ENCODE results near the gene LRRC3. TPM values are rescaled to one million over a fixed set of nuclear protein-coding genes. Genes with fewer than 3 reads are reported as not detected.
A peak's percentile ranks its signal among the peaks of the same experiment; 100 is the strongest.

The LRRC3 gene
- total RNA-seq, 3 donors from 2014 or later (not counting 1 experiment from before 2014, with no cell fraction given), result 0.36 to 0.50 (median 0.38) TPM

DNA sequence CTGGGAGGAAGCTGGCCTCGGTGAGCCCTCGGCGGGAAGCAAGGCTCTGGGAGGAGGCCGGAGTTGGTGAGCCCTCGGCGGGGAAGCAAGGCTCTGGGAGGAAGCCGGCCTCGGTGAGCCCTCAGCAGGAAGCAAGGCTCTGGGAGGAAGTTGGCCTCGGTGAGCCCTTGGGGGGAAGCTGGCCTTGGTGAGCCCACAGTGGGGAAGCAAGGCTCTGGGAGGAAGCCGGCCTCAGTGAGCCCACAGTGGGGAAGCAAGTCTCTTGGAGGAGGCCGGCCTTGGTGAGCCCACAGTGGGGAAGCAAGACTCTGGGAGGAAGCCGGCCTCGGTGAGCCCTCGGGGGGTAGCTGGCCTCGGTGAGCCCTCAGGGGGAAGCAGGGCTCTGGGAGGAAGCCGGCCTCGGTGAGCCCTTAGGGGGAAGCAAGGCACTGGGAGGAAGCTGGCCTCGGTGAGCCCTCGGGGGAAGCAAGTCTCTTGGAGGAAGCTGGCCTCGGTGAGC is 48.6 kb downstream of the LRRC3 start:
- no peak overlapping the region for H3K27ac ChIP-seq (ENCODE audit: low read length)
- TF ChIP-seq, protein P1, sequence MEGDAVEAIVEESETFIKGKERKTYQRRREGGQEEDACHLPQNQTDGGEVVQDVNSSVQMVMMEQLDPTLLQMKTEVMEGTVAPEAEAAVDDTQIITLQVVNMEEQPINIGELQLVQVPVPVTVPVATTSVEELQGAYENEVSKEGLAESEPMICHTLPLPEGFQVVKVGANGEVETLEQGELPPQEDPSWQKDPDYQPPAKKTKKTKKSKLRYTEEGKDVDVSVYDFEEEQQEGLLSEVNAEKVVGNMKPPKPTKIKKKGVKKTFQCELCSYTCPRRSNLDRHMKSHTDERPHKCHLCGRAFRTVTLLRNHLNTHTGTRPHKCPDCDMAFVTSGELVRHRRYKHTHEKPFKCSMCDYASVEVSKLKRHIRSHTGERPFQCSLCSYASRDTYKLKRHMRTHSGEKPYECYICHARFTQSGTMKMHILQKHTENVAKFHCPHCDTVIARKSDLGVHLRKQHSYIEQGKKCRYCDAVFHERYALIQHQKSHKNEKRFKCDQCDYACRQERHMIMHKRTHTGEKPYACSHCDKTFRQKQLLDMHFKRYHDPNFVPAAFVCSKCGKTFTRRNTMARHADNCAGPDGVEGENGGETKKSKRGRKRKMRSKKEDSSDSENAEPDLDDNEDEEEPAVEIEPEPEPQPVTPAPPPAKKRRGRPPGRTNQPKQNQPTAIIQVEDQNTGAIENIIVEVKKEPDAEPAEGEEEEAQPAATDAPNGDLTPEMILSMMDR (IDR thresholded peaks at IDR 0.05), result no peak

DNA sequence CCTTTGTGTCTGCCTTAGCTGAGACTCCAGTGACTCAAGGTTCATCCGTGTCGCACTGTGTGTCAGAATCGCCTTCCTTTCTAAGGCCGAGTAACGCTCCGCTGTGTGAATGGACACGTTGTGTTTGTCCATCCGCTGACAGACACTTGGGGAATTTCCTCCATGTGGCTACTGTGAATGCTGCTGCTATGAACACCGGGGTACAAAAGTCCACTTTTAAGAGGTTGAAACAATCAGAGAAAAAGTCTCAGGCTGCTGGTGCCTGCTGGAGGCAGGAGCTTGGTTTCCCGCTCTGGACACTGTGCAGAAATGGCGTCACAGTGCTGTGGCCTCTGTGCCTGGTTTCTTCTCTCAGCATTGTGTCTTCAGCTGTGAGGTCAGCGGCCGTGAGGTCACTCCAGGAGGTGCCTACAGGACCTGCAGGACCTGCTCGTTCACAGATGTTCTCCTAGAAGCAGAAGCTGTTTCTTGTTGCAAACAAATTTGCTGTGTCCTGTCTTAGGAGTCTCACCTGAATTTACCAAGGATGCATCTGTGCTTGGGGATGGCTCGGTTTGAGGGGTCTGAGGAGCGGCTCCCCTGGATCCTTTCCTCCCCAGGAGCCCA is 50.5 kb downstream of the LRRC3 start:
- Mint-ChIP-seq H3K36me3 (no peaks in the 10 kb centered on the region), H3K27me3 (ENCODE audit: low read depth in 2 of 2) (peaks cover 0 to 3% of the 10 kb centered on the region in 2 donors), H3K27ac (no peak overlapping the region), H3K4me3 (no peak overlapping the region), H3K9me3 (no peaks in the 10 kb centered on the region), H3K4me1 (peaks cover 0 to 6% of the 10 kb centered on the region in 2 donors)
- ATAC-seq (no peak), DNase-seq (no peak)
- WGBS (ENCODE audit: insufficient coverage), result 88% methylated on average over 16 of the region's 16 CpGs
- TF ChIP-seq, protein P1 (IDR thresholded peaks at IDR 0.05), result no peak
- intact Hi-C loops (cut with micrococcal nuclease), result no loop called here
- H3K27ac ChIP-seq (ENCODE audit: low read length), result no peak overlapping the region
- no peak overlapping the region for H3K4me3 ChIP-seq (ENCODE audit: low read length)
- no peaks in the 10 kb centered on the region for H3K27me3 ChIP-seq (ENCODE audit: control insufficient read depth, insufficient read depth, low read length)
- peaks cover 17% of the 10 kb centered on the region for H3K4me1 ChIP-seq (ENCODE audit: control insufficient read depth, insufficient read depth, low read length)
- no peaks in the 10 kb centered on the region for H3K36me3 ChIP-seq (ENCODE audit: control insufficient read depth, insufficient read depth, low read length)
- no peaks in the 10 kb centered on the region for H3K9me3 ChIP-seq (ENCODE audit: control insufficient read depth, insufficient read depth, low read length)

More for the DNA sequence above, 48.6 kb downstream of the LRRC3 start:
- H3K4me1 Mint-ChIP-seq, result peaks cover 0 to 6% of the 10 kb centered on the region in 2 donors
- DNase-seq (peak in 1 of 2 donors; percentile 18), ATAC-seq (no peak)
- H3K4me3 Mint-ChIP-seq, result no peak overlapping the region
- 19% methylated on average over 20 of the region's 20 CpGs for WGBS (ENCODE audit: insufficient coverage)
- no peak overlapping the region for H3K27ac Mint-ChIP-seq
- no peaks in the 10 kb centered on the region for H3K36me3 Mint-ChIP-seq
- Histone ChIP-seq H3K4me1 (ENCODE audit: control insufficient read depth, insufficient read depth, low read length) (peaks cover 6% of the 10 kb centered on the region), H3K4me3 (ENCODE audit: low read length) (no peak overlapping the region), H3K36me3 (ENCODE audit: control insufficient read depth, insufficient read depth, low read length) (no peaks in the 10 kb centered on the region), H3K9me3 (ENCODE audit: control insufficient read depth, insufficient read depth, low read length) (no peaks in the 10 kb centered on the region), H3K27me3 (ENCODE audit: control insufficient read depth, insufficient read depth, low read length) (no peaks in the 10 kb centered on the region)
- H3K27me3 Mint-ChIP-seq (ENCODE audit: low read depth in 2 of 2), result no peaks in the 10 kb centered on the region
- no peaks in the 10 kb centered on the region for H3K9me3 Mint-ChIP-seq
- intact Hi-C loops (cut with micrococcal nuclease), result no loop called here

DNA sequence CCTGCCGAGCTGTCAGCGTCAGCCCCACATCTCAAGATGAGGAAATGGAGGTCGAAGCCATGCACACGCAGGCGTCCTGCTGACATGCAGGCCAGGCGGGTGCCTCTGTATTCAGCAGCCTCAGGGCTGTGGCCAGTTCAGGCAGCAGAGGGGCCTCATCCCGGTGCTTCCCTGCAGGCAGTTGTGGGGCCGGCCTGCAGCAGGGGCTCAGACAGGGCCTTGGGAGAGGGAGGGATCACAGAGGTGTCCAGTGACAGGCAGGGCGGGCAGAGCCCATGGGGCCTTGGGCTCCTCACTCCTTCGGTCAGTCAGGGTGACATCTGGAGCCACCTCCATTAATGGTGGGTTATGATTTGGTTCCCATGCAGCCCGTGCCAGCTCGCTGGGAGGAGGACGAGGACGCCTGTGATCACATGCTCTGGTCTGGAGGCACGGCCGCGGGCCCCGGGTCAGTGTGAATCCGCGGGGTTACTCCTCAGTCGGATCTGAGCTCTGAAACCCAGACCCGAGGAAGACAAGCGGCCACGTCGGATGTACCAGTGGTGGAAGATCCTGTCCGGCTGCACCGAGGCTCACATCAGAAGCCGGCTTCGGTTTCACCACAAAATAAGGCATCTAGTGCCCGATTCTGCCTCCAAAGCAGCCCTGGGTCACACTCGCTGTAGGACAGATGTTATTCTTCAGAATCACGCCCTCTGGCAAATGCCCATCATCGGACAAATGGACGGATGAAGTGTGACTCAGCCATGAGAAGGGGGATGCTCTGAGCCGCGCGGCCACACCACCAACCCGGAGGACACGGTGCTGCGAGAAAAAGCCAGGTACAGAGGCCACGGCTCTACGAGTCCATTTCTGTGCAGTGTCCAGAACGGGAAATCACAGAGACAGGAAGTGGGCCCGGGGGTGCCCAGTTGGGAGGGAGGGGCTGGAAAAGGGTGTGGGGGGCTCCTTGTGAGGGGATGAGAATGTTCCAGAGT is 51.3 kb downstream of the LRRC3 start:
- Histone ChIP-seq H3K36me3 (ENCODE audit: control insufficient read depth, insufficient read depth, low read length) (no peaks in the 10 kb centered on the region), H3K27me3 (ENCODE audit: control insufficient read depth, insufficient read depth, low read length) (no peaks in the 10 kb centered on the region), H3K4me1 (ENCODE audit: control insufficient read depth, insufficient read depth, low read length) (peaks cover 20% of the 10 kb centered on the region), H3K4me3 (ENCODE audit: low read length) (no peak overlapping the region), H3K27ac (ENCODE audit: low read length) (no peak overlapping the region), H3K9me3 (ENCODE audit: control insufficient read depth, insufficient read depth, low read length) (no peaks in the 10 kb centered on the region)
- H3K4me1 Mint-ChIP-seq, result peaks cover 0 to 6% of the 10 kb centered on the region in 2 donors
- DNase-seq, result no peak
- peaks cover 0 to 3% of the 10 kb centered on the region in 2 donors for H3K27me3 Mint-ChIP-seq (ENCODE audit: low read depth in 2 of 2)
- H3K4me3 Mint-ChIP-seq, result no peak overlapping the region
- no peak for ATAC-seq
- no peak overlapping the region for H3K27ac Mint-ChIP-seq
- H3K9me3 Mint-ChIP-seq, result no peaks in the 10 kb centered on the region
- intact Hi-C loops (cut with micrococcal nuclease), result no loop called here
- no peaks in the 10 kb centered on the region for H3K36me3 Mint-ChIP-seq
- 87% methylated on average over 44 of the region's 44 CpGs for whole genome bisulfite sequencing (ENCODE audit: insufficient coverage)
- TF ChIP-seq, protein P1 (IDR thresholded peaks at IDR 0.05), result no peak

Data from natural killer cell (primary cell).